HAP-1 (cell line): ENCODE results near the gene TCF25.
A peak's percentile ranks its signal among the peaks of the same experiment; 100 is the strongest.
"Not testable (repeated sequence)": the region's sequence is repeated elsewhere in the genome, so short reads cannot be mapped to it uniquely, and the experiment has no call there.

Experiments
- DNase-seq, 2 experiments: peaks; one replicate each; pipeline ENCODE4 v3.0.0-alpha.2; 2016 to 2020; ENCODE audit warnings: low spot score in 2 of 2
- H3K27me3 ChIP-seq: fragments of 250-450 bp; sonication (Bioruptor Pico); 2 replicates; pipeline ENCODE4 v1.5.1; 2020; ENCODE audit warnings: low read depth, mild to moderate bottlenecking, moderate library complexity
- H3K36me3 ChIP-seq: fragments of 250-450 bp; sonication (Bioruptor Pico); replicated peaks from 2 replicates; pipeline ENCODE4 v1.5.1; 2020; ENCODE audit warnings: mild to moderate bottlenecking
- H3K4me1 ChIP-seq: fragments of 250-450 bp; sonication (Bioruptor Pico); 2 replicates; pipeline ENCODE4 v1.5.1; 2020; ENCODE audit warnings: mild to moderate bottlenecking
- H3K4me3 ChIP-seq: fragments of 250-450 bp; sonication (Bioruptor Pico); 2 replicates; pipeline ENCODE4 v1.5.1; 2020; ENCODE audit warnings: mild to moderate bottlenecking, moderate library complexity
- H3K9me3 ChIP-seq: fragments of 250-450 bp; sonication (Bioruptor Pico); 2 replicates; pipeline ENCODE4 v1.5.1; 2020; ENCODE audit warnings: mild to moderate bottlenecking, moderate library complexity
- in situ Hi-C: fragments of 300-500 bp; cut with MboI; formaldehyde crosslinking; loops from 3 replicates; pipeline ENCODE4 v1.14.3; 2020; ENCODE audit warnings: low sequenced_read_pairs, inconsistent platforms, mixed read lengths

The TCF25 gene

GRCh38 chr16:89910717-89911354, 37.4 kb downstream of the TCF25 start:
- H3K27me3 ChIP-seq = no peaks in the 10 kb centered on the region
- H3K4me1 ChIP-seq = no peaks in the 10 kb centered on the region
- in situ Hi-C loops = no loop called here
- H3K4me3 ChIP-seq = no peak overlapping the region
- peaks cover 40% of the 10 kb centered on the region for H3K36me3 ChIP-seq
- no peaks in the 10 kb centered on the region for H3K9me3 ChIP-seq
- no peak for DNase-seq

- in situ Hi-C loops = no loop called here
- no peak overlapping the region for H3K4me3 ChIP-seq
- no peaks in the 10 kb centered on the region for H3K27me3 ChIP-seq
- H3K36me3 ChIP-seq = peaks cover 35% of the 10 kb centered on the region
- DNase-seq = no peak
- H3K9me3 ChIP-seq = no peaks in the 10 kb centered on the region
- no peaks in the 10 kb centered on the region for H3K4me1 ChIP-seq
Measured at GRCh38 chr16:89911375-89911774, 38.0 kb downstream of the TCF25 start.

GRCh38 chr16:89912143-89912542, 38.8 kb downstream of the TCF25 start:
- Histone ChIP-seq H3K4me3 (no peak overlapping the region), H3K36me3 (peaks cover 27% of the 10 kb centered on the region), H3K27me3 (no peaks in the 10 kb centered on the region), H3K9me3 (no peaks in the 10 kb centered on the region), H3K4me1 (no peaks in the 10 kb centered on the region)
- DNase-seq = no peak
- in situ Hi-C loops = no loop called here

GRCh38 chr16:89912627-89913026, 39.2 kb downstream of the TCF25 start:
- H3K36me3 ChIP-seq = peaks cover 27% of the 10 kb centered on the region
- in situ Hi-C loops = no loop called here
- no peak for DNase-seq
- H3K4me1 ChIP-seq = peaks cover 4% of the 10 kb centered on the region
- no peaks in the 10 kb centered on the region for H3K9me3 ChIP-seq
- no peaks in the 10 kb centered on the region for H3K27me3 ChIP-seq
- H3K4me3 ChIP-seq = no peak overlapping the region

- in situ Hi-C loops = no loop called here
- Histone ChIP-seq H3K27me3 (no peaks in the 10 kb centered on the region), H3K4me3 (no peak overlapping the region), H3K9me3 (no peaks in the 10 kb centered on the region), H3K36me3 (peaks cover 27% of the 10 kb centered on the region), H3K4me1 (peaks cover 10% of the 10 kb centered on the region)
- DNase-seq = no peak
Measured at GRCh38 chr16:89913408-89914387, 40.3 kb downstream of the TCF25 start.

GRCh38 chr16:89914642-89915285, 41.4 kb downstream of the TCF25 start:
- H3K27me3 ChIP-seq, H3K4me3 ChIP-seq, H3K9me3 ChIP-seq, in situ Hi-C loops, DNase-seq: not testable (repeated sequence)
- H3K36me3 ChIP-seq = peaks cover 26% of the 10 kb centered on the region
- H3K4me1 ChIP-seq = peaks cover 12% of the 10 kb centered on the region

- peaks cover 18% of the 10 kb centered on the region for H3K36me3 ChIP-seq
- no peaks in the 10 kb centered on the region for H3K9me3 ChIP-seq
- H3K27me3 ChIP-seq = no peaks in the 10 kb centered on the region
- DNase-seq = no peak
- in situ Hi-C loops = no loop called here
- H3K4me1 ChIP-seq = peaks cover 12% of the 10 kb centered on the region
- no peak overlapping the region for H3K4me3 ChIP-seq
Measured at GRCh38 chr16:89915303-89916232, 42.2 kb downstream of the TCF25 start.

- no peaks in the 10 kb centered on the region for H3K9me3 ChIP-seq
- DNase-seq = peak; percentile 82 to 93
Measured at GRCh38 chr16:89917773-89918452, 44.5 kb downstream of the TCF25 start.

GRCh38 chr16:89918453-89919347, 45.3 kb downstream of the TCF25 start, which contains the start of gene MC1R:
TSS of gene MC1R (plus strand) at chr16:89918862. CDS start at chr16:89919259, 397 bp downstream.
- Histone ChIP-seq H3K36me3 (no peaks in the 10 kb centered on the region), H3K27me3 (no peaks in the 10 kb centered on the region), H3K9me3 (no peaks in the 10 kb centered on the region), H3K4me1 (peaks cover 24% of the 10 kb centered on the region), H3K4me3 (peak within 1 kb of the TSS; percentile 13)
- in situ Hi-C loops = no loop called here
- peak; percentile 78 to 85 for DNase-seq

More at GRCh38 chr16:89917773-89918452, 44.5 kb downstream of the TCF25 start:
- no peaks in the 10 kb centered on the region for H3K27me3 ChIP-seq
- H3K36me3 ChIP-seq = 0 out of 2 replicates have a peak, but pooled peaks cover 3% of the 10 kb centered on the region
- H3K4me3 ChIP-seq = peak overlapping the region; percentile 13
- peaks cover 24% of the 10 kb centered on the region for H3K4me1 ChIP-seq
- in situ Hi-C loops = no loop called here

- Histone ChIP-seq H3K27me3 (no peaks in the 10 kb centered on the region), H3K4me3 (no peak overlapping the region), H3K4me1 (peaks cover 33% of the 10 kb centered on the region), H3K36me3 (no peaks in the 10 kb centered on the region), H3K9me3 (no peaks in the 10 kb centered on the region)
- in situ Hi-C loops = no loop called here
- DNase-seq = no peak
Measured at GRCh38 chr16:89919535-89920406, 46.4 kb downstream of the TCF25 start.

- Histone ChIP-seq H3K27me3 (no peaks in the 10 kb centered on the region), H3K4me1 (peaks cover 33% of the 10 kb centered on the region), H3K9me3 (no peaks in the 10 kb centered on the region), H3K4me3 (no peak overlapping the region), H3K36me3 (no peaks in the 10 kb centered on the region)
- in situ Hi-C loops = no loop called here
- DNase-seq = no peak
Measured at GRCh38 chr16:89920723-89921122, 47.3 kb downstream of the TCF25 start.
